Mesenchymal stem cell (in vitro differentiated cells and primary cell): ENCODE measurements around the gene CREBL2.

Experiments used
- DNase-seq: peaks from one replicate; pipeline ENCODE4 v3.0.0-alpha.2; 2013
- H2AFZ ChIP-seq: one replicate; pipeline ENCODE4 v1.6.1; 2013; ENCODE audit warnings: low read depth, mild to moderate bottlenecking, control low read depth, inconsistent platforms, low read length, moderate library complexity
- H2AK5ac ChIP-seq: 2 replicates; pipeline ENCODE4 v1.6.1; 2013; ENCODE audit warnings: low read length, moderate library complexity, mild to moderate bottlenecking, inconsistent platforms; ENCODE audit not compliant: severe bottlenecking
- H2BK120ac ChIP-seq: one replicate; pipeline ENCODE4 v1.6.1; 2013; ENCODE audit warnings: low read depth, mild to moderate bottlenecking, inconsistent platforms, low read length, moderate library complexity
- H2BK12ac ChIP-seq, 2 experiments: one replicate each; pipeline ENCODE4 v1.6.1; 2013; ENCODE audit warnings: inconsistent platforms in 2 of 2, low read length in 2 of 2, mild to moderate bottlenecking in 2 of 2, moderate library complexity in 2 of 2, control low read depth in 1 of 2
- H2BK15ac ChIP-seq: one replicate; pipeline ENCODE4 v1.6.1; 2013; ENCODE audit warnings: mild to moderate bottlenecking, low read depth, inconsistent platforms; ENCODE audit not compliant: poor library complexity, severe bottlenecking
- H2BK5ac ChIP-seq: 2 replicates; pipeline ENCODE4 v1.6.1; 2013; ENCODE audit warnings: low read depth, mild to moderate bottlenecking, low read length, control low read depth, inconsistent platforms; ENCODE audit not compliant: poor library complexity, severe bottlenecking
- H3K14ac ChIP-seq, 2 experiments: one replicate each; pipeline ENCODE4 v1.6.1; 2013; ENCODE audit warnings: inconsistent platforms in 2 of 2, low read length in 2 of 2, control low read depth in 1 of 2, mild to moderate bottlenecking in 1 of 2, moderate library complexity in 1 of 2
- H3K18ac ChIP-seq, 2 experiments: one replicate each; pipeline ENCODE4 v1.6.1; 2013; ENCODE audit warnings: inconsistent platforms in 2 of 2, low read length in 2 of 2, control low read depth in 1 of 2, low read depth in 1 of 2, mild to moderate bottlenecking in 1 of 2
- H3K23ac ChIP-seq, 2 experiments: one replicate each; pipeline ENCODE4 v1.6.1; 2013; ENCODE audit warnings: inconsistent platforms in 2 of 2, low read length in 2 of 2, mild to moderate bottlenecking in 2 of 2, moderate library complexity in 2 of 2, control low read depth in 1 of 2
- H3K27ac ChIP-seq: 2 replicates; pipeline ENCODE4 v1.5.1; 2013; ENCODE audit warnings: mild to moderate bottlenecking, moderate library complexity, low read length, control low read depth, inconsistent platforms; ENCODE audit not compliant: poor library complexity, severe bottlenecking
- H3K27me3 ChIP-seq, 2 experiments: 2 replicates each; pipeline versions ENCODE4 v1.6.1 to v1.7.0; 2013; ENCODE audit warnings: low read length in 2 of 2, mild to moderate bottlenecking in 2 of 2, moderate library complexity in 2 of 2, control low read depth in 1 of 2, inconsistent platforms in 1 of 2; ENCODE audit not compliant: control insufficient read depth in 1 of 2, insufficient read depth in 1 of 2
- H3K36me3 ChIP-seq, 2 experiments: 2 replicates each; pipeline versions ENCODE4 v1.6.1 to v1.7.0; 2013; ENCODE audit warnings: low read length in 2 of 2, control low read depth in 1 of 2, inconsistent platforms in 1 of 2, low read depth in 1 of 2, mild to moderate bottlenecking in 1 of 2; ENCODE audit not compliant: insufficient read depth in 2 of 2, control insufficient read depth in 1 of 2
- H3K4ac ChIP-seq, 2 experiments: one replicate each; pipeline ENCODE4 v1.6.1; 2013; ENCODE audit warnings: inconsistent platforms in 2 of 2, low read length in 2 of 2, mild to moderate bottlenecking in 2 of 2, moderate library complexity in 2 of 2, control low read depth in 1 of 2, low read depth in 1 of 2
- H3K4me1 ChIP-seq: 2 replicates; pipeline ENCODE4 v1.6.1; 2013; ENCODE audit warnings: low read depth, low read length, control low read depth; ENCODE audit not compliant: control insufficient read depth, insufficient read depth
- H3K4me2 ChIP-seq: 2 replicates; pipeline ENCODE4 v1.6.1; 2013; ENCODE audit warnings: low read length, mild to moderate bottlenecking, inconsistent platforms; ENCODE audit not compliant: poor library complexity, severe bottlenecking
- H3K4me3 ChIP-seq, 2 experiments: 2 replicates each; pipeline versions ENCODE4 v1.5.1 to v1.7.0; 2013; ENCODE audit warnings: low read length in 2 of 2, mild to moderate bottlenecking in 2 of 2, control low read depth in 1 of 2, low read depth in 1 of 2; ENCODE audit not compliant: insufficient read depth in 1 of 2
- H3K79me1 ChIP-seq: replicated peaks from 2 replicates; pipeline ENCODE4 v1.6.1; 2013; ENCODE audit warnings: mild to moderate bottlenecking, control low read depth, low read length, inconsistent platforms; ENCODE audit not compliant: poor library complexity, severe bottlenecking
- H3K9ac ChIP-seq: 2 replicates; pipeline ENCODE4 v1.7.0; 2013; ENCODE audit warnings: mild to moderate bottlenecking, low read length, moderate library complexity
- H3K9me3 ChIP-seq: 2 replicates; pipeline ENCODE4 v1.7.0; 2013; ENCODE audit warnings: mild to moderate bottlenecking, low read length; ENCODE audit not compliant: control insufficient read depth
- H4K8ac ChIP-seq: one replicate; pipeline ENCODE4 v1.6.1; 2013; ENCODE audit warnings: inconsistent platforms, mild to moderate bottlenecking, low read length, moderate library complexity
- H4K91ac ChIP-seq: one replicate; pipeline ENCODE4 v1.6.1; 2013; ENCODE audit warnings: mild to moderate bottlenecking, low read length, inconsistent platforms
- WGBS: methylation state at CpG from one replicate; pipeline ENCODE4 v1.1.7; 2013; ENCODE audit warnings: mixed read lengths; 5-methylcytosine and 5-hydroxymethylcytosine counted together

CREBL2 gene

DNA sequence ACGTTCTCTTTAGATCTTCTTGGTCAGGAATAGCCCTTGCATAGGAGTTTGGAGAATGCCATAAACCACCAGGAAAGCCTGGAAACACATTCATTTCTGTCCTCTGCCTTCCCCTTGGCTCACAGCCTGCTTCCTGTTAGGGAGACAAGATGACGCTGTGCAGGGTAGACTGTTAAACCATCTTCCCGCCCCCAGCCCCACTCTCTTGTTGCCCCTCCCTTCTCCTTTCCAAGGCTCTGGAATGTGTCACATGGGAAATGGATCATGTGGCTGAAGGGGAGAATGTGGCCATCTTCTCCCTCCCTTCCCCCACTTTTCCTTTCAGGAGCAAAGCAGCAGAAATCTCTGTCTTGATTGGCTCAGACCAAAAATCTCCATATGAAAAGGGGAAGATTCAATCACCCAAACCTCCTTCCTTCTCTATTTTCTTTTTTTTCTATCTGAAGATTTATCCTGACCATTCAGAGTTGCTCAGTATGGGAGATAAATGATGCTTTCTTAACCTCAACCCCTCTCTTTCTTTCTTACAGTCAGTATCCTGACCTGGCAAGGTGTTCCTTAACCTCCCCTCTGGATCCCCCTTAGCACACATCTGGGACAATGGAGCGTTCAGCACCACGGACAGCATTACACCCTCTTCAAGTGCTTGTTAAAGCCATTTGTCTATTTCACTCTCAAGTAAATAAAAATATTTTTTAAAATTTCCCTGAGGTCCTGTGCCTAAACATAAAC is 72.9 kb downstream of the CREBL2 start:
- no peaks in the 10 kb centered on the region for H3K36me3 ChIP-seq
- H2AFZ ChIP-seq: no peak overlapping the region
- H4K8ac ChIP-seq: no peak overlapping the region
- no peak overlapping the region for H3K23ac ChIP-seq
- H3K18ac ChIP-seq: no peak overlapping the region
- no peak overlapping the region for H2BK120ac ChIP-seq
- H2AK5ac ChIP-seq: no peak overlapping the region
- peak; percentile 63 for DNase-seq
- no peak overlapping the region for H3K4me3 ChIP-seq
- peaks cover 1% of the 10 kb centered on the region for H3K4me1 ChIP-seq
- H3K27me3 ChIP-seq: peaks cover 0 to 17% of the 10 kb centered on the region in 2 experiments
- no peaks in the 10 kb centered on the region for H3K79me1 ChIP-seq
- WGBS: 0% methylated on average over 3 of the region's 5 CpGs
- no peak overlapping the region for H3K9ac ChIP-seq
- no peaks in the 10 kb centered on the region for H3K9me3 ChIP-seq
- H3K27ac ChIP-seq: no peak overlapping the region
- no peak overlapping the region for H2BK15ac ChIP-seq
- H2BK5ac ChIP-seq: no peak overlapping the region
- no peak overlapping the region for H3K4me2 ChIP-seq
- no peak overlapping the region for H4K91ac ChIP-seq
- no peak overlapping the region for H2BK12ac ChIP-seq
- H3K4ac ChIP-seq: no peak overlapping the region
- no peak overlapping the region for H3K14ac ChIP-seq

GRCh38 chr12:12685305-12685704 is 73.6 kb downstream of the CREBL2 start:
- Histone ChIP-seq H2BK5ac (no peak overlapping the region), H2BK120ac (no peak overlapping the region), H2AK5ac (no peak overlapping the region), H3K27me3 (peaks cover 0 to 17% of the 10 kb centered on the region in 2 experiments), H2BK15ac (no peak overlapping the region), H3K79me1 (no peaks in the 10 kb centered on the region), H2BK12ac (no peak overlapping the region), H4K8ac (no peak overlapping the region), H3K18ac (no peak overlapping the region), H3K27ac (no peak overlapping the region), H3K14ac (no peak overlapping the region), H3K4me2 (no peak overlapping the region), H3K9ac (no peak overlapping the region), H3K4ac (no peak overlapping the region), H3K4me3 (no peak overlapping the region), H4K91ac (no peak overlapping the region), H2AFZ (no peak overlapping the region), H3K23ac (no peak overlapping the region), H3K36me3 (no peaks in the 10 kb centered on the region), H3K9me3 (no peaks in the 10 kb centered on the region), H3K4me1 (peaks cover 1% of the 10 kb centered on the region)
- no peak for DNase-seq
- 67% methylated on average over 4 of the region's 4 CpGs for WGBS

GRCh38 chr12:12686472-12686871 is 74.8 kb downstream of the CREBL2 start:
- H3K36me3 ChIP-seq: no peaks in the 10 kb centered on the region

GRCh38 chr12:12686925-12687324 is 75.2 kb downstream of the CREBL2 start:
- Histone ChIP-seq H2BK15ac (no peak overlapping the region), H2BK5ac (no peak overlapping the region), H4K8ac (no peak overlapping the region), H3K14ac (no peak overlapping the region), H2BK120ac (no peak overlapping the region), H3K4ac (no peak overlapping the region), H3K9ac (peak overlapping the region; percentile 55), H3K4me2 (no peak overlapping the region), H4K91ac (no peak overlapping the region), H3K18ac (no peak overlapping the region), H3K9me3 (no peaks in the 10 kb centered on the region), H2BK12ac (no peak overlapping the region), H3K4me3 (no peak overlapping the region), H2AK5ac (no peak overlapping the region), H3K36me3 (no peaks in the 10 kb centered on the region), H3K27me3 (peaks cover 0 to 13% of the 10 kb centered on the region in 2 experiments), H3K27ac (no peak overlapping the region), H2AFZ (no peak overlapping the region), H3K23ac (no peak overlapping the region), H3K79me1 (no peaks in the 10 kb centered on the region), H3K4me1 (peaks cover 1% of the 10 kb centered on the region)
- no peak for DNase-seq

More at GRCh38 chr12:12686472-12686871, 74.8 kb downstream of the CREBL2 start:
- Histone ChIP-seq H3K23ac (no peak overlapping the region), H4K91ac (no peak overlapping the region), H3K4me3 (no peak overlapping the region), H3K27ac (no peak overlapping the region), H3K9ac (no peak overlapping the region), H3K4me1 (peaks cover 1% of the 10 kb centered on the region), H2BK120ac (no peak overlapping the region), H2BK5ac (no peak overlapping the region), H3K27me3 (peaks cover 0 to 14% of the 10 kb centered on the region in 2 experiments), H3K4ac (no peak overlapping the region), H2AK5ac (no peak overlapping the region), H3K18ac (no peak overlapping the region), H2AFZ (no peak overlapping the region), H3K4me2 (no peak overlapping the region), H4K8ac (no peak overlapping the region), H2BK15ac (no peak overlapping the region), H3K9me3 (no peaks in the 10 kb centered on the region), H3K14ac (no peak overlapping the region), H3K79me1 (no peaks in the 10 kb centered on the region), H2BK12ac (no peak overlapping the region)
- WGBS: 100% methylated on average over 1 of the region's 1 CpG
- no peak for DNase-seq
